GM18909 (cell line): ENCODE measurements around the gene NHP2.
A peak's percentile ranks its signal among the peaks of the same experiment; 100 is the strongest.
"Not testable (repeated sequence)": the region's sequence is repeated elsewhere in the genome, so short reads cannot be mapped to it uniquely, and the experiment has no call there.

Experiments used
- ATAC-seq: cut with Tn5 transposase; IDR thresholded peaks from one replicate; pipeline ENCODE4 v1.9.1; 2021; ENCODE audit warnings: mild to moderate bottlenecking; ENCODE audit not compliant: unreplicated experiment, poor library complexity

Gene NHP2

DNA sequence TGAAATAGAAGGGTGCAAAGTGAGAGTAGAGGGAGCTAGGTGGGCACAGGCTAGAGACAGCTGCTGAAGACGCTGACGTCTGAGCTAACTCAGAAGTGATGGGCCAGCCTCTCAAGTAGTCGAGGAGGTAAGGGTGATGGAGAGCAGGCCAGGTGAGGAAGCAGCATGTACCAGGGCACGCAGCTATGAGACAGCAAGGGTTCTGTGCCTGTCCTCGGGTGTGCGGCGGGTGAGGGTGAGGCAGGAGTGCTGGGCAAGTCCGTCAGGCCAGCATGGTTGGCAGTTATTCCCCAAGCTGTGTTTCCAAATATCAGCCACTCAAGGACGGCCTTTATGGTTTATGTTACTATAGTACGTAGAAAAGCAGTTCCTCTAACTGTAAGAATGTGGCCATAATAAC lies 16.7 kb downstream of the NHP2 start:
- ATAC-seq = no peak

DNA sequence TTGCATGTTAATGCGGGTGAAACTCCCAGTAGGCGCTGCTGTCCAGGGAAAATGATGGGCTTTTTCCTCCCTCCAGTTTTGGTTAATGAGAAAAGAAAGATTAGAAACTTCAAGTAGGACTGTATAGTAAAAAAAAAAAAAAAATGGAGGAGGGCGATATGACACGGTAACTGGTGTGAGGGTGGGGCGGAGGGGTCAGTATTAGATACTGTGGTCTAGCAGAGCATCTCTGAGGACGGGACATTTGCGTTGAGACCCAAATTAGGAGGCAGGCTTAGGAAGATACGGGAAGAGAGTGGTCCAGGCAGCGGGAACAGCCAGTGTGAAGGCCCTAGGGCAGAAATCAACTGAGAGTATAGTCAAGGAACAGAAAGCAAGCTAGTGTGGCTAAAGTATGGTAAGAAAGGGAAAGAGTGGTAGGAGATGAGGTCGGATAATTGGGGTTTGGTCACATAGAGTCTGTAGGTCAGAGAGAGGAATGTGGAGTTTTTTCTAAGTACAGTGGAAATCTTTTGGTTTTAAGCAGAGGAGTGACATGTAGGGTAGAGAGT lies 22.2 kb downstream of the NHP2 start:
- ATAC-seq = no peak

DNA sequence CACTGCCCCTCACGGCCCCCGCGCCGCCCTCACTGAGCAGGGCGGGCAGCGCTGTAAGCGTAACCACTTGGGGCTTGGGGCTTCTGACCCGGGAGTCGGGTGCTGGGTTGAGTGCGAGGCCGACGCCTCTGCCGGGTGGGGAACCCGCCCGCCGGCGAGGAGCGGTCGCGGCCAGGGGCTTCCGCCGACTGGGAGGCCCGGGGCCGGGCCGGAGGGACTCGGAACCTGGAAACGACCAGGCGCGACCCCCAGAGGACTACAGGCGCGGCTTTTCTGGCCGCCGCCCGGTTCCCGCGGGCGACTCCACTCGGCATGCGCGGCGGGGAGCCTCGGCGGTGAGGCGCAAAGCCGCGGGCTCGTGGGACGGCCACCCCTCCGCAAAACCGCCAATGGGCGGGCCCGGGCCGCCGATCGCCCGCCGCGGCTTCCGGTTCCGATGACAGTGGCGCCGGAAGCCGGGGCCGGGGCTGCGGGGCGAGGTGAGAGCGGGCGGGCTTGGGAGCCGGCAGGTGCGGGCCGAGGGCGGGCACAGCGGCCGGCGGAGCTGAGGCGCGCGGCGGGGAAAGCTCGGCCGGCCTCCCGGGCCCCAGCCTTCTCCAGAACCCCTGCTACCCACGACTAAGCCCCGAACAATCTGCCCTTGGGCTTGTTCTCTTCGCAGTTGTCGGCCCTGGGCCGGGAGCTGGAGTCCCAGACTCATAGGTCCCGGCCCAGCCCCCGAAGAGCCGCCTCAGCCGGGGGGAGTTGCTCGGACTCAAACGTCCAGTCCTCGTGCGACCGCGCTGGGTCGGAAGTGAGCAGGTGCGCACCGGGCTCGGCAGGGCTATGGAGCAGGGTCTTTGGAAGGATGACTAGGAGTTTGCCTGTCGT lies 22.9 kb downstream of the NHP2 start, which contains the start of gene RMND5B:
TSS of gene RMND5B (plus strand) at position 439 of the 870 bp plus-strand sequence. CDS start 7,106 bp downstream, outside the sequence.
- peak; percentile 85 for ATAC-seq

DNA sequence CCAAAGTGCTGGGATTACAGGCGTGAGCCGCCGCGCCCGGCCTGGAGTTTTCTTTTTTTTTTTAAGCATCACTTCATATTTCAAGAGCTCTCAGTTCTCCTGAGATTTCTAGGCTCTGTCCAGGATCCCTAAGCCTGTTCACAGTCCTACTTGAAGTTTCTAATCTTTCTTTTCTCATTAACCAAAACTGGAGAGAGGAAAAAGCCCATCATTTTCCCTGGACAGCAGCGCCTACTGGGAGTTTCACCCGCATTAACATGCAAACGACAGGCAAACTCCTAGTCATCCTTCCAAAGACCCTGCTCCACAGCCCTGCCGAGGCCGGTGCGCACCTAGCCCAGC lies 23.5 kb downstream of the NHP2 start:
- ATAC-seq = not testable (repeated sequence)

DNA sequence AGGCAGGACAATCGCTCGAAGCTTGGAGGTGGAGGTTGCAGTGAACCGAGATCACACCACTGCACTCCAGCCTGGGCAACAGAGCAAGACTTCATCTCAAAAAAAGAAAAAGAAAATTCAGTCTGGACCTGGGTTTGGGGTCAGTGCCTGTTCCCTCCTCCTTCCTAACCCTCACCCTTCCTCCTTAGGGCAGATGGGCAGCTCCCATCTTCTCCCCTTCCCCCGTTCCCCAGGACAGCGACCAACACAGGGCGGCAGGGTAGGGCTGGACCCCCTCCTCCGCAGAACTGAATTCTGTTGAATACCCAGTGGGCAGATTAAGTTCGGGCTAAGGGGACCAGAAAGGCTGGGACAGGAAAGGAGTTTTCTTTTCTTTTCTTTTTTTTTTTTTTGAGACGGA lies 24.4 kb downstream of the NHP2 start:
- ATAC-seq = no peak

DNA sequence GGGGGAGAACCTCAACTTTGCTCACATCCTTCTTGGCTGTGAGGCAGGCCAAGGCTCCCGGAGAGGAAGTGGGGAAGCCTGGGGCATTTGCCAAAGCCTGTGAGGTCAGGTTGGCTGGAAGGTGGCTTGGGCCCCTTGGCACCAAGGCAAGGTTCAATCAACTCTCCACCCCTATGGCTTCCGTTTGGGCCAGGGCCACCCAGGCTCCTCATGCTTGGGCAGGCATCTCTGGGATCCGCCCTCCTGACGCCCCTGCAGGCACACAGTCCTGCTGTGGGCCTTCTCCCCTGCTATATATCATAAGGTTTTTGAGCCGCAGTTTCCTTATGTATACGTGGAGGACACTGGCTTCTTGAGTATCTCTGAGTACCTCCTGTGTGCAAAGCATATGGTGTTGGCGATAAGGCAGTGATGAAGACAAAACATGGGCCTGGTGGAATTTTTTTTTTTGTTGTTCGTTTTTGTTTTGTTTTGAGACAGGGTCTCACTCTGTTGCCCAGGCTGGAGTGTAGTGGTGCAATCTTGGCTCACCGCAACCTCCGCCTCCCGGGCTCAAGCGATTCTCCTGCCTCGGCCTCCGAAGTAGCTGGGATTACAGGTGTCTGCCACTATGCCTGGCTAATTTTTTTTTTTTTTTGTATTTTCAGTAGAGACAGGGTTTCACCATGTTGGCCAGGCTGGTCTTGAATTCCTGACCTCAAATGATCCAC lies 26.2 kb downstream of the NHP2 start:
- not testable (repeated sequence) for ATAC-seq

DNA sequence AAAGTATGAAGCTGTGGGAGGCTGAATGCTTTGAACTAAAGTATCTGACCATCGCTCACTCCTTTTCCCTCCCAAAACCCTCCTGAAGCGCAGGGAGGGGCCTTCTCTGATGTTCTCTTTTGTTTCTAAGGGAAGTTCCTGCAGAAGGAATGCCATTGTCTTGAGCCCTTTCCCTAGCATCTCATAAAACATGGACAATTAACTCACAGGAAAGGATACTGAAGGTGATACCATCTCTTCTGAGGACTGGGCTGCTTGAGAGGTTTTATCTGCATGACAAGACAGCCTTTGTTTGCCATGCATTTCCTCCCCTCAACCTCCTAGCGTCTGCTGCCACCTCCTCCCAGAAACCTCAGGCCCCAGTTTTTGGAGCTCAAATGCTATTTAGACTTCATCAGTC lies 27.1 kb downstream of the NHP2 start:
- no peak for ATAC-seq

DNA sequence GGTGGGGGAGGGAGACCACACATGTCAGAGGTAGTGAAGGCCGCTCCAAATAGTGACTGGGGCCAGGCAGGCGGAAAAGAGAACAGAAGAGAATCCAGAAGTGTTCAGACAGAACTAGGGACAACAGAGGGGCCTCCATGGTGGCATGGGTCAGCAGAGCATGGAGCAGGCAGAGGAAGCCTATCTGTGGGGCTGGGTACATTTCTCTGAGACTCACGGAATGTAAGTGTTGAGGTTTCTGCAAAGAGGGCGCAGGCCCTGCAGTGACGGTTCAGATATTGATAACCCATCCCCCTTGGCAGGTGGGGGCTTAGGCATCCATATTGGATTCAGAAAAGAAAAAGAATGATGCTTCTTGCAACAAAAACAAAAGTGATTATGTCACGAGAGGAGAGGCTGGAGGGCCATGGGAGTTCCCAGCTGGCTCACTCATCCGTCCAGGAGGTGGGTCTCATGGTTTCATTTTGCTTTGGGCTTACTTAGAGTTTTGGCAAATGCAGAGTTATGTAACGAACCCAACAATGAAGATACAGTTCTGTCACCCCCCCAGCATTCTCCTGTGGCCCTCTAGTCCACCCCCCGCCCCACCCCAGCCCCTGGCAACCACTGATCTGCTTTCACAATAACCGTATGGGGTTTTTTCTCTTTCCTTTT lies 28.3 kb downstream of the NHP2 start:
- ATAC-seq = no peak

DNA sequence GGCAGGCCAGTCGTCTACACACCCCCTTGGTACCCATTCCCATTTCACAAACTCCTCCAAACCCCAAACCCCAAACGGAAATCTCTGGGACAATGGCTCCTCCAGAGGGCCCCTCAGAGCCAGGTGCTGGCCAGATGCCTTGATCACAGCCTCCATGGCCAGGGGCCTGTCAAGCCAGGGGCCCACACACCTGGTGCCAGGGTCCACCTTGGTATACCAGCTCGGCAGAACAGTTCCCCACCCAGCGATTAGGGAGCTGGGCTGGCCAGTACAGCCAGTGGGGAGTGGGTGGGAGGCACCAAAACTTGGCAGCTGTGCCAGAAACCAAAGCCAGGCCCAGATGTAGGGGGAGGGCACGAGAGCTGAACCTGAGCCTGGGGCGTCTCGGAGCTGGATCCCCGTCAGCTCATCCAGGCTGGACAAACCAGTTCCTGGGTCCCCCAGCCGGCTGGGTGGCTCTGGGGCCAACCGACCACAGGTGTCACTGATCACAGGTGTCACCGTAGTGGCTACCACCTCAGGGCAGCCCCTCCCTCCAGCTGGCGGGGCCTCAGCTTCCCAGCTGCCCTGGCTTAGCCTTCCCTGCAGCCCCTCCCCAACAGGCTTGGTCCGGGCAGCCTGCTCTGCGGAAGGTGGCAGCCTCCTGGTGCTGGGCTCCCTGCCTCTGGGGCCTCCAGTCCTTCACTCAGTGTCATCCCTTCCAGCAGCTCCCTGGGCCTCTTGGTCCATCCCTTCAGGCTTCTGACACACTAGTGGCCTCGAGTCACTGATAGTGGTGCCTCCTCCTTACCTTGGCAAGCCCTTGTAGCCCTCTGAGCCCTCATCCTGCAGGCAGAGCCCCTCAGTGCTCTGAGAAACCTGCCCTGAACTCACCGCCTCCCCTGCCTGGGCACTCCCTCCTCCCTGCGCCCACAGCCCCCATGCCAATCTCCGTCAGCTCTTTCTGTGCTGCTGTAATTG lies 29.4 kb downstream of the NHP2 start:
- ATAC-seq = no peak

DNA sequence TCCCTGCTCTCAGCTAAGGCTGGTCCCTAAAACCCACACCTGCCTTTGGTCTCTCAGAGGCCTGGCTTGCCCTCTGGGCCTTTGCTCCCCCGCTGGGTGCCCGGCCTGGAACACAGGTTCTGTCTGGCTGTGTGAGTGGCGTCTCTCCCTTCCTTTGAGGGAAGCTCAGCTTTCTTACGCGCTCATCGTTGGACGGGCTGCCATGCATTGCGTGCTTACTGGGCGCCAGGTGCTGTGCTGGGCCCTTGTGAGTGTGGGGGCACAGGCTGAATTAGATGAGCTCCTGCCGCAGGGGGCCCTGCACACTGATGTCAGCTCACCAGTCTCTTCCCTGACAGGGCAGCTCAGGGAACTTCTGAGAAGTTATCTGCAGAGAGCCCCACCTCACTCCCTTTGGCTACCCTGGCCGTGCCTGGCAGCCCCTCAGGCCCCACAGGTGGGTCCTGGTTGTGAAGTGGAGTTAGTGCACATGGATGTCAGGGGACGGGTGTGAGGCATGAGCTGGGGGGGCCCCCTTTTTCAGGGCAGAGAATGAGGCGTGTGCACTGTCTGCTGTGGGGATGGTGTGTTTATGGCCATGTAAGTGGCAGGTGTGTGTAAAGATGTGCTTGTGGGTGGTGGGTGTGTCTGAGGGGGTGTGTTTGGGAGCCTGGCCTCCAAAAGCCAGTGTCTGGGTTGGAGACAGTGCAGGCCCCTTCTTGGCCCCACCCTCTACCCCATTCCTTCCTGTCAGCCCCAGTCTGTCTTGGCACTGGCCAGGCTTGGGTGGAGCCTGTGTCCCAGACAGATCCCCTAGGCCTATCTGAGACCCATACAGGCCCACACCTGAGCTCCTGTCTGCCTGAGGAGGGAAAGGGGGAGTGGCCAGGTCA lies 30.4 kb downstream of the NHP2 start:
- ATAC-seq = no peak

DNA sequence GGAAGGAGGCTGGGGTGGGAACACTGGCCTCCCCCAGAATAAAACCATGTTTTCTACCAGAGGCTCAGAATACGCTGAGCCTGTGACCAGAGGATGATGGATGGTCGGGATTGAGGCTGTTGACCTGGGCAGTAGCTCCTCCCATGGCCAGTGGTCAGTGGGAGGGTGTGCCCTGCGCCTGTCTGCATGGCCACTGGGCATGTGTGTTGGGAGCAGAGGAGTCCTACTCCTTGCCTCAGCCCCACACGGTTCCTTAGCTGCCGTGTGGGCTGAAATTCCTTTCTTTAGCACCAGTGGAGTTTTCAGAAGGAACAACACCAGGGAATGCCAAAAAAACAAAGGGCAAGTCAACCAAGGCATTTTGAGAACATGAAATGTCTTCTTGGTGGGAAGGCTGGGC lies 31.3 kb downstream of the NHP2 start:
- ATAC-seq = no peak

DNA sequence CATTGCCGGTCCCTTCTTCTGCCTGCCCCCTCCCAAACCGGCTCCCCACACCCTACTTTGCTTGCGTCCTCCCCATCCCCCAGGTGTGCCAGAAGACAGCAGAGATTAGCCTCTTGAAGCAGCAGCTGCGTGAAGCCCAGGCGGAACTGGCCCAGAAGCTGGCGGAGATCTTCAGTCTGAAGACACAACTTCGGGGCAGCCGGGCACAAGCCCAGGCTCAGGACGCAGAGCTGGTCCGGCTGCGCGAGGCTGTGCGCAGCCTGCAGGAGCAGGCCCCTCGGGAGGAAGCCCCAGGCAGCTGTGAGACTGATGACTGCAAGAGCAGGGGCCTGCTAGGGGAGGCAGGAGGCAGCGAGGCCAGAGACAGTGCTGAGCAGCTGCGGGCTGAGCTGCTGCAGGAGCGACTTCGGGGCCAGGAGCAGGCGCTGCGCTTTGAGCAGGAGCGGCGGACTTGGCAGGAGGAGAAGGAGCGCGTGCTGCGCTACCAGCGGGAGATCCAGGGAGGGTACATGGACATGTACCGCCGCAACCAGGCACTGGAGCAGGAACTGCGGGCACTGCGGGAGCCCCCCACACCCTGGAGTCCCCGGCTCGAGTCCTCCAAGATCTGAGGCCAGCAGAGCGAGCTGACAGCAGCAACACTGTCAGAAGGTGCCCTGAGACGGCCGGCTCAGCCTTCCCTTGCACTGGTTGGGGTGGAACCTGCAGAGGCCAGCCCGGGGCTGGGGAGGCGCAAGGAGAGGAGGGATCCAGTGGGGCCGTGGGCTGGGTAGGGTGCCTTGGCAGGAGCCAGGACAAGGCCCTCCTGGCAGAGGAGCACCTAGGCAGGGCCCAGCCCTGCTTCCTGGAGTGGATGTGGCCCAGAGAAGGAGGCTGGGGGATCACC lies 32.1 kb downstream of the NHP2 start:
- ATAC-seq = no peak

DNA sequence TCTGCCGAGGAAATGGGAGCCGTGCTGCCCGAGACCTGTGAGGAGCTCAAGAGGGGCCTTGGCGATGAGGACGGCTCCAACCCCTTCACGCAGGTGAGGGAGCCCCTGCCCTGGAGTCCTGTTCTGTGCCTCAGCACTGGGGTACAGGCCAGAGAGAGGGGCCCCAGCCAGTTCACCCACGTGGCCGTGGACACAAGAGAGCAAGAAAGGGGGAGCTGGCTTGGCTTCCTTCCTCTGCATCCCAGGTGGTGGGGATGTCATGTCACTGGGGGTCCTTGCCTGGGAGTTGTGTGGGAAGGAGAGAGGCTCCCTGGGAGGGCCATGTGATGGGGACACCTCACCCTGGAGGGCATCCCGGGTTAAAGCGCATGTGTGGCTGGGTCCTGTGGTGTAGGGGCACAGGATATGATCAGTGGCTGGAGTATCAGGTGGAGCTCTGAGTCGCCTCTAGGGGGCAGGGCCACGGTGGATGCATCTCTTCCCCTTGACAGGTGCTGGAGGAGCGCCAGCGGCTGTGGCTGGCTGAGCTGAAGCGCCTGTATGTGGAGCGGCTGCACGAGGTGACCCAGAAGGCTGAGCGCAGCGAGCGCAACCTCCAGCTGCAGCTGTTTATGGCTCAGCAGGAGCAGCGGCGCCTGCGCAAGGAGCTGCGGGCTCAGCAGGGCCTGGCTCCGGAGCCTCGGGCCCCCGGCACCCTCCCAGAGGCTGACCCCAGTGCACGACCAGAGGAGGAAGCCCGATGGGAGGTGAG lies 32.9 kb downstream of the NHP2 start:
- ATAC-seq = peak; percentile 78

DNA sequence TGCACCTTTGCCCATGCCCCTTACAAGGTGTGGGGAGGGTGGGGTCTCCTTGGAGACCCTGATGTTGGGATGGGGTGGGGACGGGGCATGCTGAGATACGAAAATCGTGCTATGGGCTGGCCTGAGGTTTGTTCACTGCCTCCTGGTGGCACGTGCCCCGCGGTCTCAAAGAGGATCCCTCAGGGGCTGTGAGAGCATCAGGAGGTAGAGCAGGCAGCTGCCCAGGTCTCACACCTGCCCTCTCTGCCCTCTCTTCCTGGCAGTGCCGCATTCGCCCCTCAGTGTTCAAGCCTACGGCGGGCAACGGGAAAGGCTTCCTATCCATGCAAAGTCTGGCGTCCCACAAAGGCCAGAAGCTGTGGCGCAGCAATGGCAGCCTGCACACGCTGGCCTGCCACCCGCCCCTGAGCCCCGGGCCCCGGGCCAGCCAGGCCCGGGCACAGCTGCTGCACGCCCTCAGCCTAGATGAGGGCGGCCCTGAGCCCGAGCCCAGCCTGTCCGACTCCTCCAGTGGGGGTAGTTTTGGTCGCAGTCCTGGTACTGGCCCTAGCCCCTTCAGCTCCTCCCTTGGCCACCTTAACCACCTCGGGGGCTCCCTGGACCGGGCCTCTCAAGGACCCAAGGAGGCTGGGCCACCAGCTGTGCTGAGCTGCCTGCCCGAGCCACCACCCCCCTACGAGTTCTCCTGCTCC lies 33.6 kb downstream of the NHP2 start:
- no peak for ATAC-seq

DNA sequence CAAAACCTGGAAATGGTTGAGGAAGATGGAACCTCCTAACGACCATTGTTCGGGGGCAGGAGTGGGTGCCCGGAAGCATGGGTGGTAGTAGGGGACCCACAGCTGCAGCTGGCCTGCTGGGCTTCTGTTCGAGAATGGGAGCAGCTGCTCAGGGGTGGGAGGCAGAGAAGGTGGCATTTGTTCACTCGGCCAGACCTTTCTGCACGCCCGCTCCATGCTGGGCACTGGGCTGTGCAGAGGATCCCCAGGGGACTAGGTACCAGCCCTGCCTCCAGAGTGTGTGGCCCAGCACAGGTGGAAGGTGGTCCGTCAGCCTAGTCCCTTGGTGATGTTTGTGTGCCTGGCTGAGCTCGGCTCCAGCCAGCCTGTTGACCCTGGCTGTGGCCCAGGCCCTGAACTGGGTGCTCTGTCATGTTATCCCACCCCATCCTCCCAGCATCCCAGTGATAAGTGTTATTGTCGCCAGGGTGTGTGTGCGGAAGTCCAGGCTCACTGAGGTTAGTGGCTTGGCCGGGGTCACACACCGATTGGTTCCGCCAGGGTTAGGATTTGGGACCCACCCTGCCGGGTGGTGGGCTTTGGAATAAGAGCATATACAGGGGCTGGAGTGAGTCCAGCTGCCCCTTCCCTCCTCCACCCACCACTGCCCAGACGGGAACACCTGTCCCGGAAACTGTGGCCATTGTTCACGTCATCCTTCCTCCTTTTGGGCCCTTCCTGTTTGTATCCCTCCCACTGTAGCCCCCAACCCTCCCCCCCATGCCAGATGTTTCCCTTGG lies 35.6 kb downstream of the NHP2 start:
- no peak for ATAC-seq
